WERI-Rb-1 (cell line): ENCODE results near the gene GPR137C.

ENCODE experiments used
- DNase-seq: peaks from one replicate; pipeline ENCODE4 v3.0.0-alpha.2; 2020
- H3K27ac ChIP-seq: fragments of 250-450 bp; sonication (Bioruptor Pico); 2 replicates; pipeline ENCODE4 v1.5.1; 2020; ENCODE audit warnings: mild to moderate bottlenecking, moderate library complexity
- H3K27me3 ChIP-seq: fragments of 250-450 bp; sonication (Bioruptor Pico); 2 replicates; pipeline ENCODE4 v1.5.1; 2021; ENCODE audit warnings: mild to moderate bottlenecking, low read depth, moderate library complexity; ENCODE audit not compliant: insufficient read depth, severe bottlenecking
- H3K36me3 ChIP-seq: fragments of 250-450 bp; sonication (Bioruptor Pico); 2 replicates; pipeline ENCODE4 v1.5.1; 2020; ENCODE audit warnings: mild to moderate bottlenecking, moderate library complexity
- H3K4me3 ChIP-seq: 2 replicates; pipeline ENCODE4 v1.5.1; 2011; ENCODE audit warnings: low read depth, mild to moderate bottlenecking, control low read depth, low read length
- H3K9me3 ChIP-seq: fragments of 250-450 bp; sonication (Bioruptor Pico); 2 replicates; pipeline ENCODE4 v1.5.1; 2021; ENCODE audit warnings: mild to moderate bottlenecking, moderate library complexity; ENCODE audit not compliant: severe bottlenecking
- TF ChIP-seq, protein P1 (sequence below): IDR thresholded peaks from 2 replicates; pipeline ENCODE4 v1.5.1; 2011; ENCODE audit warnings: low read depth, mild to moderate bottlenecking, control low read depth, inconsistent platforms, low read length

The GPR137C gene

DNA sequence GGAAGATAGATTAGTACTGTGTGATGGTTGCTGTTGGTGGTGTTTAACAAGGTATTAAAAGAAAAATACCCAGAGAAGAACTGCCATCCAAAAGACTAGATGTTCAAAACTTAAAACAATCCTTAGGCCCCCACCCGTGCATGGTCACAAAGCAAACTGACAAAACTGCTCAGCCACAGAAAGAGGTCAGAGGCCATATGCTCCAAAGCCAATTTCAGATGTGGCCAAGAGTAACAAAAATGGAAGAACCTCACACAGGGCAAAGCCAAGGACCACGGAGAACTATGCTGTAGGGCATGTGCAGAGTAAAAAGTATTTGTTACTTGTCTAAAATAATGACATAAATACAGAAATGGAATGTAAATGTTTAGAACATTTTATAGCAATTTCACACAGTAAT lies 5.6 kb upstream of the GPR137C start:
- Histone ChIP-seq H3K27ac (no peak overlapping the region), H3K9me3 (no peaks in the 10 kb centered on the region), H3K36me3 (peaks cover 4% of the 10 kb centered on the region), H3K4me3 (no peak overlapping the region), H3K27me3 (no peaks in the 10 kb centered on the region)
- no peak for DNase-seq
- TF ChIP-seq, protein P1, sequence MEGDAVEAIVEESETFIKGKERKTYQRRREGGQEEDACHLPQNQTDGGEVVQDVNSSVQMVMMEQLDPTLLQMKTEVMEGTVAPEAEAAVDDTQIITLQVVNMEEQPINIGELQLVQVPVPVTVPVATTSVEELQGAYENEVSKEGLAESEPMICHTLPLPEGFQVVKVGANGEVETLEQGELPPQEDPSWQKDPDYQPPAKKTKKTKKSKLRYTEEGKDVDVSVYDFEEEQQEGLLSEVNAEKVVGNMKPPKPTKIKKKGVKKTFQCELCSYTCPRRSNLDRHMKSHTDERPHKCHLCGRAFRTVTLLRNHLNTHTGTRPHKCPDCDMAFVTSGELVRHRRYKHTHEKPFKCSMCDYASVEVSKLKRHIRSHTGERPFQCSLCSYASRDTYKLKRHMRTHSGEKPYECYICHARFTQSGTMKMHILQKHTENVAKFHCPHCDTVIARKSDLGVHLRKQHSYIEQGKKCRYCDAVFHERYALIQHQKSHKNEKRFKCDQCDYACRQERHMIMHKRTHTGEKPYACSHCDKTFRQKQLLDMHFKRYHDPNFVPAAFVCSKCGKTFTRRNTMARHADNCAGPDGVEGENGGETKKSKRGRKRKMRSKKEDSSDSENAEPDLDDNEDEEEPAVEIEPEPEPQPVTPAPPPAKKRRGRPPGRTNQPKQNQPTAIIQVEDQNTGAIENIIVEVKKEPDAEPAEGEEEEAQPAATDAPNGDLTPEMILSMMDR: no peak

- H3K27me3 ChIP-seq: no peaks in the 10 kb centered on the region
- H3K4me3 ChIP-seq: no peak overlapping the region
- no peak for DNase-seq
- TF ChIP-seq, protein P1: no peak
- H3K9me3 ChIP-seq: no peaks in the 10 kb centered on the region
- no peak overlapping the region for H3K27ac ChIP-seq
- H3K36me3 ChIP-seq: peaks cover under 1% of the 10 kb centered on the region
Measured at GRCh38 chr14:52547526-52547925, 5.1 kb upstream of the GPR137C start.

GRCh38 chr14:52550661-52551060 lies 2.0 kb upstream of the GPR137C start:
- no peaks in the 10 kb centered on the region; the same call in 1 of the 2 replicates for H3K36me3 ChIP-seq
- H3K27ac ChIP-seq: no peak overlapping the region
- no peak overlapping the region for H3K4me3 ChIP-seq

DNA sequence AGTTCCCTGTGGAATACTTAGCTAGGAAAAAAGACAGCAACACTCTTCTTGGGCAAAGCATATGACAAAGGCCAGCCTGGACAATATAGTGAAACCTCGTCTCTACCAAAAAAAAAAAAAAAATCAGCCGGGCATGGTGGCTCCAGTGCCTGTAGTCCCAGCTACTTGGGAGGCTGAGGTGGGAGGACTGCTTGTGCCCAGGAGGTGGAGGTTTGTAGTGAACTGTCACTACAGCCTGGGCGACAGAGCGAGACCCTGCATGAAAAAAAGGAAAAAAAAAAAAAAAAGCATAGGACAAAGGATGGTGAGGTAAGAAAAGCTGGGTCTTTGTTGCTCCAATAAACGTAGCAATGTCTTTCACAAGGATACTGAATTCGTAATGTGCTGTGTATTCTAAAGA lies 1.4 kb upstream of the GPR137C start:
- Histone ChIP-seq H3K36me3 (no peaks in the 10 kb centered on the region; the same call in 1 of the 2 replicates), H3K9me3 (no peaks in the 10 kb centered on the region), H3K27ac (no peak overlapping the region; the same call in 1 of the 2 replicates), H3K4me3 (peak overlapping the region; percentile 84), H3K27me3 (no peaks in the 10 kb centered on the region)
- no peak for DNase-seq
- TF ChIP-seq, protein P1: no peak

More at GRCh38 chr14:52550661-52551060, 2.0 kb upstream of the GPR137C start:
- no peaks in the 10 kb centered on the region for H3K9me3 ChIP-seq
- no peaks in the 10 kb centered on the region for H3K27me3 ChIP-seq
- no peak for DNase-seq
- TF ChIP-seq, protein P1: no peak

GRCh38 chr14:52551696-52552062 lies 957 bp upstream of the GPR137C start:
- Histone ChIP-seq H3K9me3 (no peaks in the 10 kb centered on the region), H3K36me3 (no peaks in the 10 kb centered on the region; the same call in none of the 2 replicates), H3K27me3 (no peaks in the 10 kb centered on the region), H3K27ac (peak overlapping the region; percentile 69), H3K4me3 (peak overlapping the region; percentile 84)
- TF ChIP-seq, protein P1: peak; percentile 38; the same call in 1 of the 2 replicates
- peak; percentile 25 for DNase-seq
